Measurements from ENCODE around the gene TRH.
A peak's percentile ranks its signal among the peaks of the same experiment; 100 is the strongest.

The TRH gene

GRCh38 chr3:129974564-129974832 is at the start of gene TRH:
Gene TRH, plus strand, starts transcription at chr3:129974720. Its CDS starts 1,097 bp downstream, at chr3:129975817.
- FAIRE-seq = no peak

GRCh38 chr3:129927072-129927471 is 47.4 kb upstream of the TRH start:
- DNase-seq (ENCODE audit: insufficient read length, low spot score) (no peak), FAIRE-seq (no peak)

More at GRCh38 chr3:129974564-129974832, at the start of gene TRH:
- no peak for DNase-seq (ENCODE audit: insufficient read length, low spot score)

- DNase-seq (ENCODE audit: insufficient read length, low spot score) = no peak
- no peak for FAIRE-seq
Measured at GRCh38 chr3:129929383-129929782, 45.1 kb upstream of the TRH start.

GRCh38 chr3:129933471-129933870 is 41.0 kb upstream of the TRH start:
- FAIRE-seq (no peak), DNase-seq (ENCODE audit: insufficient read length, low spot score) (no peak)

GRCh38 chr3:129934234-129935123 is 40.0 kb upstream of the TRH start:
- FAIRE-seq (no peak), DNase-seq (ENCODE audit: insufficient read length, low spot score) (peak; percentile 60)

- no peak for DNase-seq (ENCODE audit: insufficient read length, low spot score)
- no peak for FAIRE-seq
Measured at GRCh38 chr3:129936757-129937156, 37.8 kb upstream of the TRH start.

- FAIRE-seq (no peak), DNase-seq (ENCODE audit: insufficient read length, low spot score) (no peak)
Measured at GRCh38 chr3:129937717-129938116, 36.8 kb upstream of the TRH start.

- no peak for FAIRE-seq
- no peak for DNase-seq (ENCODE audit: insufficient read length, low spot score)
Measured at GRCh38 chr3:129938140-129938930, 36.2 kb upstream of the TRH start.

- no peak for DNase-seq (ENCODE audit: insufficient read length, low spot score)
- no peak for FAIRE-seq
Measured at GRCh38 chr3:129940086-129940485, 34.4 kb upstream of the TRH start.

- FAIRE-seq (no peak), DNase-seq (ENCODE audit: insufficient read length, low spot score) (peak; percentile 76)
Measured at GRCh38 chr3:129942296-129942695, 32.2 kb upstream of the TRH start.

GRCh38 chr3:129943020-129943419 is 31.5 kb upstream of the TRH start:
- no peak for DNase-seq (ENCODE audit: insufficient read length, low spot score)
- peak; percentile 59 for FAIRE-seq

- FAIRE-seq (no peak), DNase-seq (ENCODE audit: insufficient read length, low spot score) (no peak)
Measured at GRCh38 chr3:129944709-129945108, 29.8 kb upstream of the TRH start.

GRCh38 chr3:129947538-129948240 is 26.8 kb upstream of the TRH start:
- DNase-seq (ENCODE audit: insufficient read length, low spot score) = no peak
- FAIRE-seq = no peak

- DNase-seq (ENCODE audit: insufficient read length, low spot score) (no peak), FAIRE-seq (no peak)
Measured at GRCh38 chr3:129950318-129951046, 24.0 kb upstream of the TRH start.

- DNase-seq (ENCODE audit: insufficient read length, low spot score) (no peak), FAIRE-seq (no peak)
Measured at GRCh38 chr3:129952556-129953355, 21.8 kb upstream of the TRH start.

- FAIRE-seq = no peak
Measured at GRCh38 chr3:129953621-129954020, 20.9 kb upstream of the TRH start.

GRCh38 chr3:129954514-129954913 is 20.0 kb upstream of the TRH start:
- FAIRE-seq = no peak
- no peak for DNase-seq (ENCODE audit: insufficient read length, low spot score)

More at GRCh38 chr3:129953621-129954020, 20.9 kb upstream of the TRH start:
- DNase-seq (ENCODE audit: insufficient read length, low spot score) = no peak

GRCh38 chr3:129956936-129957335 is 17.6 kb upstream of the TRH start:
- no peak for FAIRE-seq
- DNase-seq (ENCODE audit: insufficient read length, low spot score) = no peak

GRCh38 chr3:129958755-129959154 is 15.8 kb upstream of the TRH start:
- DNase-seq (ENCODE audit: insufficient read length, low spot score) = no peak
- FAIRE-seq = no peak

GRCh38 chr3:129961141-129961541 is 13.4 kb upstream of the TRH start:
- FAIRE-seq (no peak), DNase-seq (ENCODE audit: insufficient read length, low spot score) (no peak)

Measured in HTR-8/SVneo (cell line).